NCI-H128 (cell line): Measurements from ENCODE around the gene ARHGEF12.

Experiments
- DNase-seq: peaks from one replicate; lab custom pipeline; 2025; ENCODE audit not compliant: unreplicated experiment; lab: John Stamatoyannopoulos, UW

The ARHGEF12 gene

GRCh38 chr11:120335908-120336640 is at the start of gene ARHGEF12:
ARHGEF12 (plus strand) TSS chr11:120336413; CDS start chr11:120337244, 831 bp downstream.
- peak; percentile 70 for DNase-seq

- DNase-seq: no peak
Observed at GRCh38 chr11:120288021-120288420, 48.2 kb upstream of the ARHGEF12 start.

- no peak for DNase-seq
Observed at GRCh38 chr11:120289426-120289825, 46.8 kb upstream of the ARHGEF12 start.

GRCh38 chr11:120290956-120291355 is 45.3 kb upstream of the ARHGEF12 start:
- no peak for DNase-seq

- no peak for DNase-seq
Observed at GRCh38 chr11:120293038-120293800, 43.0 kb upstream of the ARHGEF12 start.

- no peak for DNase-seq
Observed at GRCh38 chr11:120294096-120294495, 42.1 kb upstream of the ARHGEF12 start.

- no peak for DNase-seq
Observed at GRCh38 chr11:120295099-120295498, 41.1 kb upstream of the ARHGEF12 start.

GRCh38 chr11:120296554-120296953 is 39.7 kb upstream of the ARHGEF12 start:
- DNase-seq: no peak

GRCh38 chr11:120298461-120298860 is 37.8 kb upstream of the ARHGEF12 start:
- DNase-seq: no peak

GRCh38 chr11:120302001-120302805 is 34.0 kb upstream of the ARHGEF12 start:
- no peak for DNase-seq

GRCh38 chr11:120303004-120303637 is 33.1 kb upstream of the ARHGEF12 start:
- DNase-seq: peak; percentile 12

GRCh38 chr11:120304526-120304925 is 31.7 kb upstream of the ARHGEF12 start:
- no peak for DNase-seq

- DNase-seq: no peak
Observed at GRCh38 chr11:120305286-120305685, 30.9 kb upstream of the ARHGEF12 start.

- no peak for DNase-seq
Observed at GRCh38 chr11:120306519-120307242, 29.5 kb upstream of the ARHGEF12 start.

- DNase-seq: no peak
Observed at GRCh38 chr11:120307476-120307875, 28.7 kb upstream of the ARHGEF12 start.

GRCh38 chr11:120308081-120308480 is 28.1 kb upstream of the ARHGEF12 start:
- no peak for DNase-seq

GRCh38 chr11:120310870-120311269 is 25.3 kb upstream of the ARHGEF12 start:
- DNase-seq: no peak

GRCh38 chr11:120314861-120315260 is 21.4 kb upstream of the ARHGEF12 start:
- DNase-seq: no peak

GRCh38 chr11:120316880-120317688 is 19.1 kb upstream of the ARHGEF12 start:
- DNase-seq: no peak
